ENCODE results near the gene MAPK8IP1.

The MAPK8IP1 gene

DNA sequence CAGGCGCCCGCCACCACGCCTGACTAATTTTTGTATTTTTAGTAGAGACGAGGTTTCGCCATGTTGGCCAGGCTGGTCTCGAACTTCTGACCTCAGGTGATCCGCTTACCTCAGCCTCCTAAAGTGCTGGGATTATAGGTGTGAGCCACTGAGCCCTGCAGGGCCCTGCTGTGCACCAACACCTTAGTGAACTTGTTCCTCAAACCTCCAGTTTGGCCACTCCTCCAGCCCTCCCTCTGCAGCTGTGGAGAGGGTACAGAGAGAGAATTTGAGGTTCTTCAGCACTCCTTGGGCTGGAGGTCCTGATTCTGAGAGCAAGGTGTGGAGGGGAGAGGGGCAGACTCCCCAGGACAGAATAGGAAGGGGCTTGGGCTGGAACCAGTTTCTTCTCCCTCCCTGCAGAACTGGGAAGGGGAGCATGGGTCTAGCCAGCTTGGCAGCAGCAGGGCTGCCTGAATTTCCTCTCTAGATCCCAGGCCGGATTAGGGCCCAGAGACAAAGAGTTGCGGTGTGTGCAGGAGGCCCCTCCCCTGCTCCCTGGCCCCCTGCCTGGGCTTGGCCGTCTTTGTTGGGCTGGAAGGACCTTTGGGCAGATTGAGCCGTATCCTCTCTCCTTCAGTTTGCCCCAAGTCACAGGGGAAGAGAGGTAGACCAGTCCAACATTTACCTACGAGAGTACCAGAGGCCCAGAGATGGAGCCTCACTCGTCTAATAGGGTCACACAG lies 34.5 kb downstream of the MAPK8IP1 start:
- TF ChIP-seq, protein P1, sequence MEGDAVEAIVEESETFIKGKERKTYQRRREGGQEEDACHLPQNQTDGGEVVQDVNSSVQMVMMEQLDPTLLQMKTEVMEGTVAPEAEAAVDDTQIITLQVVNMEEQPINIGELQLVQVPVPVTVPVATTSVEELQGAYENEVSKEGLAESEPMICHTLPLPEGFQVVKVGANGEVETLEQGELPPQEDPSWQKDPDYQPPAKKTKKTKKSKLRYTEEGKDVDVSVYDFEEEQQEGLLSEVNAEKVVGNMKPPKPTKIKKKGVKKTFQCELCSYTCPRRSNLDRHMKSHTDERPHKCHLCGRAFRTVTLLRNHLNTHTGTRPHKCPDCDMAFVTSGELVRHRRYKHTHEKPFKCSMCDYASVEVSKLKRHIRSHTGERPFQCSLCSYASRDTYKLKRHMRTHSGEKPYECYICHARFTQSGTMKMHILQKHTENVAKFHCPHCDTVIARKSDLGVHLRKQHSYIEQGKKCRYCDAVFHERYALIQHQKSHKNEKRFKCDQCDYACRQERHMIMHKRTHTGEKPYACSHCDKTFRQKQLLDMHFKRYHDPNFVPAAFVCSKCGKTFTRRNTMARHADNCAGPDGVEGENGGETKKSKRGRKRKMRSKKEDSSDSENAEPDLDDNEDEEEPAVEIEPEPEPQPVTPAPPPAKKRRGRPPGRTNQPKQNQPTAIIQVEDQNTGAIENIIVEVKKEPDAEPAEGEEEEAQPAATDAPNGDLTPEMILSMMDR (IDR thresholded peaks at IDR 0.05; ENCODE audit: borderline replicate concordance, control extremely low read depth, extremely low read depth, insufficient read depth, missing control alignments), result no peak
- DNase-seq (ENCODE audit: low spot score), result no peak
- in situ Hi-C loops (cut with MboI; ENCODE audit: low sequenced_read_pairs, unreplicated experiment), result no loop called here

DNA sequence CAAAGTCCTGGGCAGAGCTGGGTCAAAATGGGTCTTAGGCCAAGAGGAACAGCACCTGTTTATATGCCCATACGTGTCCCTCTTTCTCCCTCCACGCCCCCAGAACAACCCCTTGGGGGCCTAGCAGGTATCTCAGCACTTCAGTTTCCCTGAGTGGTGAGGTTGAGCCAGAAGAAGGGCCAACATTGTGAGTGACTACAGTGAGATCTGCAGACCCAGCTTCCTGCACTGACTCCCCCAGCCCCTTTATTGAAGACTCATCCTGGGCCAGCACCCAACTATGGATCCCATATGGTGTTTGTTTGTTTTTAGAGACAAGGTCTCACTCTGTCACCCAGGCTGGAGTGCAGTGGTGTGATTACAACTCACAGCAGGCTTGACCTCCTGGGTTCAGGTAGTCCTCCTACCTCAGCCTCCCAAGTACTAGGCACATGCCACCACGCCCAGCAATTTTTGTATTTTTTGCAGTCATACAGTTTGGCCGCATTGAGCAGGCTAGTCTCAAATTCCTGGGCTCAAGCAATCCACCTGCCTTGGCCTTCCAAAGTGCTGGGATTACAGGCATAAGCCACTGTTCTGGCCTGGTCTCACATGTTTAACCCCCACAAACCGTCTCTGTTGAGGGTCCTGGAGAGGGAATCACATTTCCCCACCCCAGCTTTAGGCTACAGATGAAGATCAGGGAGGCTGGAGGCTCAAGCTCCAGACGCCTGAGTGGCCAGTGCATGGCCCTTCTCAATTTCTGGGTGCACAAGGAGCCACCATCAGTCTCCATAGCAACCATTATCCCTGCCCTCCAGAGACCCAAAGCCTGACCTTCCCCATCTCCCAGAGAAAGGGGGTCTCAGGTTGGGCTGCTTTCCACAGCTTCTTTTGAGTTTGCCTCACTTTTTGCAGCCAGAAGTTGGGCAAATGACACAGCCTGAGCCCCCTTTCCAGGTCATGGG lies 35.4 kb downstream of the MAPK8IP1 start:
- DNase-seq (ENCODE audit: low spot score), result no peak
- TF ChIP-seq, protein P1 (IDR thresholded peaks at IDR 0.05; ENCODE audit: borderline replicate concordance, control extremely low read depth, extremely low read depth, insufficient read depth, missing control alignments), result no peak
- in situ Hi-C loops (cut with MboI; ENCODE audit: low sequenced_read_pairs, unreplicated experiment), result no loop called here

GRCh38 chr11:45921561-45922424 lies 36.3 kb downstream of the MAPK8IP1 start:
- TF ChIP-seq, protein P1 (IDR thresholded peaks at IDR 0.05; ENCODE audit: borderline replicate concordance, control extremely low read depth, extremely low read depth, insufficient read depth, missing control alignments), result no peak
- in situ Hi-C loops (cut with MboI; ENCODE audit: low sequenced_read_pairs, unreplicated experiment), result no loop called here
- no peak for DNase-seq (ENCODE audit: low spot score)

DNA sequence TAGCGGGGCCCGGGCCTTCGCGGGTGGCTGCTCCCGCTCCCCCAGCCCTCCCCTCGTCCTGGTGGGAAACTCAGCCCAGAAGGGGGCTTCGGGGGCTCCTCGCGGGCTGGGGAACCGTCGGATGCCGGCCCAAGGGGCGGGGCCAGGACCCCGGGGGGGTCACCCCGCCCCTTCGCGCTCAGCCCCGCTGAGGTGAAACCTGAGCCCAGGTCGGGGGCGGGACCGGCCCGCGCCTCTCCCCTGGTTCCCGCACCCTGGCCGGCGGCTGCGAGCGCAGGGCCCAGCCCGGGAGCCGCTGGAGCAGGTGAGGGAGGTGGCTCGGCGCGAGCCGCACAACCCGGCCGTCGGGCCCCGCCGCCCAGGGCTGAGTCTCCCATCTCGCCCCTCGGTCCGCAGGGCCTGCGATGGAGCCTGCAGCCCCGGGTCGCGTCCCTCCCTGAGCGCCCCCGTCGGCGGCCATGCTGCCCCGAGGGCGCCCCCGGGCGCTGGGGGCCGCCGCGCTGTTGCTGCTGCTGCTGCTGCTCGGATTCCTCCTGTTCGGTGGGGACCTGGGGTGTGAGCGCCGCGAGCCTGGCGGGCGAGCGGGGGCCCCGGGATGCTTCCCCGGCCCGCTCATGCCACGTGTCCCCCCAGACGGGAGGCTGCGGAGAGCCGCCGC lies 37.1 kb downstream of the MAPK8IP1 start, which contains the start of gene LARGE2:
TSS of gene LARGE2 (plus strand) at position 232 of the 658 bp plus-strand sequence. CDS start at position 459, 227 bp downstream.
- in situ Hi-C loops (cut with MboI; ENCODE audit: low sequenced_read_pairs, unreplicated experiment), result no loop called here
- TF ChIP-seq, protein P1 (IDR thresholded peaks at IDR 0.05; ENCODE audit: borderline replicate concordance, control extremely low read depth, extremely low read depth, insufficient read depth, missing control alignments), result no peak
- peak; percentile 59 for DNase-seq (ENCODE audit: low spot score)

DNA sequence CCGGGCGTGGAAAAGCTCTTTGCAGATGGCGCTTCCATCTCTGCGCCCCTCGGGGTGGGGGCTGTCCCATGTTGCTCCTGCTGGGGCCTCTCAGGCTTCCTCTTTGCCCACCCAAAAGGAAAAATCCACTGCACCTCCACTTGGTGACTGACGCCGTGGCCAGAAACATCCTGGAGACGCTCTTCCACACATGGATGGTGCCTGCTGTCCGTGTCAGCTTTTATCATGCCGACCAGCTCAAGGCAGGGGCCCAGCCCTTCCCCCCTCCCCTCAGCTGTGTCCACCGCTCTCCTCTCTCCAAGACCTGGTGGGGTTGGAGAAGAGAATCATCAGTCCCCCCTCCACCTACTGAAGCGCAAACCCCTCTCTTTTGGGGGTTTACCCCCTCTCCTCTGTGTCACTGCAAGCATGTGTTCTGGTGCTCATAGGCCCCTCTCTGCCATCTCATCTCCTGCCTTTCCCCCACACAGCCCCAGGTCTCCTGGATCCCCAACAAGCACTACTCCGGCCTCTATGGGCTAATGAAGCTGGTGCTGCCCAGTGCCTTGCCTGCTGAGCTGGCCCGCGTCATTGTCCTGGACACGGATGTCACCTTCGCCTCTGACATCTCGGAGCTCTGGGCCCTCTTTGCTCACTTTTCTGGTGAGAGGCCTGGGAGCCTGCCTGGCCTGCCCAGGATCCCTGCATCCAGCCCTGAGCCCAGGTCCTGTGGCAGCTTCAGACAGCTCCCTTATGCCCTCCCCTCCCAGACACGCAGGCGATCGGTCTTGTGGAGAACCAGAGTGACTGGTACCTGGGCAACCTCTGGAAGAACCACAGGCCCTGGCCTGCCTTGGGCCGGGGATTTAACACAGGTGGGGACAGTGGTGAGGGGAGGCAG lies 38.8 kb downstream of the MAPK8IP1 start:
- peak; percentile 34 for DNase-seq (ENCODE audit: low spot score)
- TF ChIP-seq, protein P1 (IDR thresholded peaks at IDR 0.05; ENCODE audit: borderline replicate concordance, control extremely low read depth, extremely low read depth, insufficient read depth, missing control alignments), result no peak
- in situ Hi-C loops (cut with MboI; ENCODE audit: low sequenced_read_pairs, unreplicated experiment), result no loop called here

Measured in GM13976 (cell line).